Adrenal gland (tissue), 5 donors: ENCODE measurements around the gene ROCK2.

ENCODE experiments used
- CTCF ChIP-seq, 6 experiments: fragments of 450-650 bp in 4 of 6; fragments of 200-600 bp in 2 of 6; sonication (generic) in 1 of 6; IDR thresholded peaks; 1 replicate in 5 of 6; 2 replicates in 1 of 6; pipeline versions ENCODE4 v1.5.1 to v1.8.0; 2016 to 2021; ENCODE audit warnings: antibody characterized with exemption in 6 of 6, mild to moderate bottlenecking in 2 of 6, moderate library complexity in 1 of 6
- POLR2A ChIP-seq, 2 donors: fragments of 450-650 bp; IDR thresholded peaks; one replicate each; pipeline ENCODE4 v1.6.1; 2017; ENCODE audit warnings: antibody characterized with exemption in 2 of 2, mild to moderate bottlenecking in 2 of 2, moderate library complexity in 1 of 2
- donor health status: DM: no; HTN: no; CAD: no.

- TF ChIP-seq CTCF (IDR thresholded peaks at IDR 0.05) (no peak), POLR2A (IDR thresholded peaks at IDR 0.05) (no peak)
These were observed 3.7 kb downstream of the ROCK2 start for GRCh38 chr2:11340717-11341116.
